Body of pancreas (tissue), 4 donors: ENCODE data around the gene XDH.

Source experiments
- POLR2A ChIP-seq, 3 donors: fragments of 450-650 bp; IDR thresholded peaks; one replicate each; pipeline ENCODE4 v1.6.1; 2016; ENCODE audit warnings: antibody characterized with exemption in 3 of 3, mild to moderate bottlenecking in 2 of 3
- TF ChIP-seq, protein P1 (sequence below), 7 experiments: fragments of 450-650 bp in 4 of 7; fragments of 200-600 bp in 3 of 7; sonication (generic) in 3 of 7; IDR thresholded peaks; one replicate each; pipeline ENCODE4 v1.5.1; 2016 to 2019; ENCODE audit warnings: antibody characterized with exemption in 7 of 7

DNA sequence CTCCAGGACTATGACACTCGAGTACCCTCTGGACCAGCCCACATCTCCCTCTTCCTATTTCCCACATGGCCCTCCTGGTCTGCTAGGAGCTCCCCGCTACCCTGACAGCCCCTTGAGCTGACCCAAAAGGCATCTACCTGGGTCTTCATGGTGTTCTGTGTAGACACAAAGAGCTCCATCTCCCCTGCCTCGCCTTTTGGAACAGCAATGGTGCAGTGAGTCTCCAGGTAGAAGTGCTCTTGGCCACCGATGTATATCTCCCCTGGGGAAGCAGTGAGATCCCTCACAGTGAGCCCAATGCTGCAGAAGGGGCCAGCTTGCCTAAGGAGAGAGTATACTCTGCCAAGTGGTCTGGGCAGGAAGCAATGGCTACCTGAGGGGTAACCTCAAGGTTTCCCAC is 47.8 kb downstream of the XDH start:
- TF ChIP-seq, protein P1, sequence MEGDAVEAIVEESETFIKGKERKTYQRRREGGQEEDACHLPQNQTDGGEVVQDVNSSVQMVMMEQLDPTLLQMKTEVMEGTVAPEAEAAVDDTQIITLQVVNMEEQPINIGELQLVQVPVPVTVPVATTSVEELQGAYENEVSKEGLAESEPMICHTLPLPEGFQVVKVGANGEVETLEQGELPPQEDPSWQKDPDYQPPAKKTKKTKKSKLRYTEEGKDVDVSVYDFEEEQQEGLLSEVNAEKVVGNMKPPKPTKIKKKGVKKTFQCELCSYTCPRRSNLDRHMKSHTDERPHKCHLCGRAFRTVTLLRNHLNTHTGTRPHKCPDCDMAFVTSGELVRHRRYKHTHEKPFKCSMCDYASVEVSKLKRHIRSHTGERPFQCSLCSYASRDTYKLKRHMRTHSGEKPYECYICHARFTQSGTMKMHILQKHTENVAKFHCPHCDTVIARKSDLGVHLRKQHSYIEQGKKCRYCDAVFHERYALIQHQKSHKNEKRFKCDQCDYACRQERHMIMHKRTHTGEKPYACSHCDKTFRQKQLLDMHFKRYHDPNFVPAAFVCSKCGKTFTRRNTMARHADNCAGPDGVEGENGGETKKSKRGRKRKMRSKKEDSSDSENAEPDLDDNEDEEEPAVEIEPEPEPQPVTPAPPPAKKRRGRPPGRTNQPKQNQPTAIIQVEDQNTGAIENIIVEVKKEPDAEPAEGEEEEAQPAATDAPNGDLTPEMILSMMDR (IDR thresholded peaks at IDR 0.05), result no peak
- TF ChIP-seq POLR2A (IDR thresholded peaks at IDR 0.05), result no peak
